ENCODE data around the gene CCDC148. TPM values are rescaled to one million over a fixed set of nuclear protein-coding genes. Genes with fewer than 3 reads are reported as not detected.
A peak's percentile ranks its signal among the peaks of the same experiment; 100 is the strongest.

CCDC148 gene
- total RNA-seq, 2 donors from 2014 or later, result 2.7 to 5.0 TPM

GRCh38 chr2:158291544-158292180 lies 164.9 kb downstream of the CCDC148 start:
- no peak overlapping the region for H3K9ac ChIP-seq (ENCODE audit: extremely low read depth, low read length, poor library complexity, severe bottlenecking)
- Mint-ChIP-seq H3K36me3 (ENCODE audit: low read depth) (peaks cover 4% of the 10 kb centered on the region), H3K9me3 (peaks cover 12% of the 10 kb centered on the region), H3K4me1 (no peaks in the 10 kb centered on the region), H3K27me3 (ENCODE audit: insufficient read depth) (no peaks in the 10 kb centered on the region), H3K27ac (no peak overlapping the region), H3K4me3 (no peak overlapping the region)
- H3K4me3 ChIP-seq (ENCODE audit: low read length), result no peak overlapping the region
- no peaks in the 10 kb centered on the region for H3K4me1 ChIP-seq (ENCODE audit: control insufficient read depth, insufficient read depth, low read length)
- peaks cover 8% of the 10 kb centered on the region for H3K9me3 ChIP-seq (ENCODE audit: control insufficient read depth, low read length)
- no peak for DNase-seq
- no peaks in the 10 kb centered on the region for H3K27me3 ChIP-seq (ENCODE audit: control insufficient read depth, insufficient read depth, low read length, poor library complexity, severe bottlenecking)
- no peaks in the 10 kb centered on the region for H3K36me3 ChIP-seq (ENCODE audit: control insufficient read depth, insufficient read depth, low read length)
- no peak overlapping the region for H3K27ac ChIP-seq (ENCODE audit: low read depth, low read length)
- WGBS, 2 experiments (ENCODE audit: insufficient coverage in 1 of 2, insufficient read length in 1 of 2), result 91% methylated on average over 2 of the region's 2 CpGs; no CpG with 5 or more reads in 1 of the 2 experiments
- TF ChIP-seq CTCF (conservative IDR thresholded peaks at IDR 0.05), result no peak

GRCh38 chr2:158290225-158290624 lies 166.3 kb downstream of the CCDC148 start:
- Mint-ChIP-seq H3K27me3 (ENCODE audit: insufficient read depth) (no peaks in the 10 kb centered on the region), H3K4me3 (no peak overlapping the region), H3K36me3 (ENCODE audit: low read depth) (peaks cover 4% of the 10 kb centered on the region), H3K4me1 (no peaks in the 10 kb centered on the region), H3K9me3 (peaks cover 14% of the 10 kb centered on the region), H3K27ac (no peak overlapping the region)
- H3K9ac ChIP-seq (ENCODE audit: extremely low read depth, low read length, poor library complexity, severe bottlenecking), result no peak overlapping the region
- H3K27ac ChIP-seq (ENCODE audit: low read depth, low read length), result no peak overlapping the region
- peaks cover 12% of the 10 kb centered on the region for H3K9me3 ChIP-seq (ENCODE audit: control insufficient read depth, low read length)
- no peak for DNase-seq
- no peaks in the 10 kb centered on the region for H3K36me3 ChIP-seq (ENCODE audit: control insufficient read depth, insufficient read depth, low read length)
- WGBS, 2 experiments (ENCODE audit: insufficient coverage in 1 of 2, insufficient read length in 1 of 2), result 82 to 91% methylated on average over 4 to 5 of the region's 5 CpGs
- no peaks in the 10 kb centered on the region for H3K4me1 ChIP-seq (ENCODE audit: control insufficient read depth, insufficient read depth, low read length)
- TF ChIP-seq CTCF (conservative IDR thresholded peaks at IDR 0.05), result no peak
- no peaks in the 10 kb centered on the region for H3K27me3 ChIP-seq (ENCODE audit: control insufficient read depth, insufficient read depth, low read length, poor library complexity, severe bottlenecking)
- no peak overlapping the region for H3K4me3 ChIP-seq (ENCODE audit: low read length)

- Mint-ChIP-seq H3K27me3 (ENCODE audit: insufficient read depth) (no peaks in the 10 kb centered on the region), H3K27ac (no peak overlapping the region), H3K36me3 (ENCODE audit: low read depth) (no peaks in the 10 kb centered on the region), H3K9me3 (peaks cover 18% of the 10 kb centered on the region), H3K4me3 (no peak overlapping the region), H3K4me1 (no peaks in the 10 kb centered on the region)
- TF ChIP-seq CTCF (conservative IDR thresholded peaks at IDR 0.05), result no peak
- Histone ChIP-seq H3K36me3 (ENCODE audit: control insufficient read depth, insufficient read depth, low read length) (no peaks in the 10 kb centered on the region), H3K27me3 (ENCODE audit: control insufficient read depth, insufficient read depth, low read length, poor library complexity, severe bottlenecking) (no peaks in the 10 kb centered on the region), H3K9me3 (ENCODE audit: control insufficient read depth, low read length) (no peaks in the 10 kb centered on the region), H3K27ac (ENCODE audit: low read depth, low read length) (peak overlapping the region; percentile 6), H3K9ac (ENCODE audit: extremely low read depth, low read length, poor library complexity, severe bottlenecking) (no peak overlapping the region), H3K4me3 (ENCODE audit: low read length) (no peak overlapping the region), H3K4me1 (ENCODE audit: control insufficient read depth, insufficient read depth, low read length) (no peaks in the 10 kb centered on the region)
- DNase-seq, result no peak
- WGBS, 2 experiments (ENCODE audit: insufficient coverage in 1 of 2, insufficient read length in 1 of 2), result 76 to 84% methylated on average over 2 of the region's 2 CpGs
Observed at GRCh38 chr2:158276619-158277471, 179.7 kb downstream of the CCDC148 start.

Measured in endodermal cell (in vitro differentiated cells).